CD4-positive, alpha-beta T cell treated with Interleukin-17A for 1 hour (primary cell): Measurements from ENCODE around the gene TACC2.
"Not testable (repeated sequence)": the region's sequence is repeated elsewhere in the genome, so short reads cannot be mapped to it uniquely, and the experiment has no call there.

Experiments
- DNase-seq: peaks from one replicate; pipeline ENCODE4 v3.0.0-alpha.2; 2020

TACC2 gene

GRCh38 chr10:122096181-122096580 is 107.2 kb downstream of the TACC2 start:
- not testable (repeated sequence) for DNase-seq

- no peak for DNase-seq
Observed at GRCh38 chr10:122096705-122097104, 107.7 kb downstream of the TACC2 start.

DNA sequence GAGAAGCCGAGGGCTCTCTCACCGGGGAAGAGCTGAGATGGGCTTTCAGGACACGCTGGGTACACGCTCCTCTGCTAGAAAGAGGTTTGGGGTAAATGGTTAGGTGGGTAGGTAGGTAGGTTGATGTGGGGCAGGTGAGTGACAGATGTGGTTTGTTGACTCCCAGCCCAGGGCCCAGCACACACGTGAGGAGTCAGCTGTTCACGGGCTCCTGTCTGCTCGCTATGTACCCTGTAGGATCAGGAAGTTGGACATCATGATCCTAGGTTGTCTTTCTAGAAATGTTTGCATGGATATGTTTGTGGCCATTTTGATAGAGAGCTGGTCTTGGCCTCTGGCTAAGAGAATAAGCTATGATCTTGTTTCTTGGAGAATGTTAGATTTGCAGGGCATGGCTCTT is 109.0 kb downstream of the TACC2 start:
- no peak for DNase-seq

DNA sequence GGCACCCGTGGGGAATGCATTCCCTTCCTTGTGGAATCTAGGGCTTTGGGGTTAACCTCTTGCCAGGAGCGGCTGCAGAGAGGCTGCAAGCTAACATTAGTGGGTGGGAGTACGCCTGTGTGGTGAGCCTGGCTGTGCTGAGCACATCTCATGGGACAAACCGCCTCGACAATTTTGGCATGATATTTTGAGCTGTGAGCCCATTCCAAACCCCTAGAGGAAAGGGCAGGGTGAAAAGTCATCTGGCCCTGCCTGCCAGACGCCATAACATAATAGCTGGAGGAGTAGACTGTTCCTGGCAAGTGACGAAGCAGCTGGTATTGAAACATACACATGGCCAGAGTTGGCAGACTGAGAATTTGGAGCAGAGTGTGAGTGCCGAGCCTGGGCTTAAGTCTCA is 110.0 kb downstream of the TACC2 start:
- no peak for DNase-seq

- DNase-seq, result no peak
Observed at GRCh38 chr10:122099562-122099961, 110.6 kb downstream of the TACC2 start.

- no peak for DNase-seq
Observed at GRCh38 chr10:122102146-122102868, 113.3 kb downstream of the TACC2 start.

DNA sequence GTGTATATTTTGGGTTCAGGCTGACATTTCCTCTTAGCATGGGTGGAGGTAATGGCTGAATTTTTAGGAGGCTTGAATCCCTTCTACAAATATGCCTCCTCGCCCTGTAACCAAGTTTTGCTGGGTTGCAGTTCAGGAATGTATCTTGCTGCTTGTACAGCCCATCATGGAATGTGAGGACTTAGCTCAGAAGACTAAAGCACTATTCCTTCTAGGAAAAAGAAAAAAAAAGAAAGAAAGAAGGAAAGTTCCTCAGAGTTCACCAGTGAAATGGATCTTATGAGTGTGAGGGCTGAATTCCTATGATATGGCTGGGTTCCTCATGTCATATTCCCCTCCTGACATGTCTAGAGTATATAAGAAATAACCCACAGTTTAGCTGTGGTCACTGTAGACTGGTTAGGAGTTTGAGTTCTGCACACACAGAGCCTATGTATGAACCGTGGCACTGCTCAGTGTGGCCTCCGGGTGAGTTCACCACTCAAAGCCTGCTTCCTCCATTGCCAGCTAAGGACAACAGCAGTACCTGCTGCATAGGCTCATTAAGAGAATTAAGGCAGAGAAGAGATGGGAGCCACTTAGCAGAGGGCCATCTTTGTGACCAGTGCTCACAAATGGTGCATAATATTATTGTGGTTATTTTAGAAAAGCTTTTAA is 114.0 kb downstream of the TACC2 start:
- no peak for DNase-seq

GRCh38 chr10:122103592-122103991 is 114.6 kb downstream of the TACC2 start:
- no peak for DNase-seq

DNA sequence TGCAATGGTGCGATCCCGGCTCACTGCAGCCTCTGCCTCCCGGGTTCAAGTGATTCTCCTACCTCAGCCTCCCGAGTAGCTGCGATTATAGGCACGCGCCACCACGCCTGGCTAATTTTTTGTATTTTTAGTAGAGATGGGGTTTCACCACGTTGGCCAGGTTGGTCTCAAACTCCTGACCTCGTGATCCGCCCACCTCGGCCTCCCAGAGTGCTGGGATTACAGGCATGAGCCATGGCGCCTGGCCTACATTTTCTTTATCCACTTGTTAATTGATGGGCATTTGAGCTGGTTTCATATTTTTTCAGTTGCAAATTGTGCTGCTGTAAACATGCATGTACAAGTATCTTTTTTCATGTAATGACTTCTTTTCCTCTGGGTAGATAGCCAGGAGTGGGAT is 119.8 kb downstream of the TACC2 start:
- DNase-seq, result not testable (repeated sequence)

- no peak for DNase-seq
Observed at GRCh38 chr10:122112021-122112616, 123.2 kb downstream of the TACC2 start.

DNA sequence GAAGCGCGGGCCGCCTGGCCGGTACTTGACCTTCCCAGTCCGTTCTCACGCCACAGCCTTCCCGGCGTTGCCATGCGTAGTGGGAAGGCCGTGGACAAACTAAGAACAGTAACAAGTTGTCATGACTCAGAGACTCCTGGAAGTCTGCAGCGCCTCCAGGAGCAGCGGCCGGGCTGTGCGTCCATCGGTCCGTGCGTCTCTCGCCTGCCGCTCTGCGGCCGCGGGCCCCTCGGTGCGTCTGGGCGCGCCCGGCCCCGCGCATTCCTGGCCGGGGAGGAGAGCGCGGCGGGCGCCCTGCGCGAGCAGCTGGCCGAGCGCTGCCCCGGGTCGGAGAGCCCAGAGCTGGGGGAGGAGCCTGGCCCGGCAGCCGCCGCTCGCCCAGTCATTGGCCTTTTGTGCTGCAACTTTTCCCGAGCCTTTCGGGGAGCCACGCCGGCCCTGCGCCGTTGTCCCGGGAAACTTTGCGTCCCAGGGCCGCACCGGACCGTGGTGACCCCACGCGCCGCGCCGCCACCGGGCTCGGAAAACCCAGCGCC is 123.7 kb downstream of the TACC2 start:
- DNase-seq, result no peak

DNA sequence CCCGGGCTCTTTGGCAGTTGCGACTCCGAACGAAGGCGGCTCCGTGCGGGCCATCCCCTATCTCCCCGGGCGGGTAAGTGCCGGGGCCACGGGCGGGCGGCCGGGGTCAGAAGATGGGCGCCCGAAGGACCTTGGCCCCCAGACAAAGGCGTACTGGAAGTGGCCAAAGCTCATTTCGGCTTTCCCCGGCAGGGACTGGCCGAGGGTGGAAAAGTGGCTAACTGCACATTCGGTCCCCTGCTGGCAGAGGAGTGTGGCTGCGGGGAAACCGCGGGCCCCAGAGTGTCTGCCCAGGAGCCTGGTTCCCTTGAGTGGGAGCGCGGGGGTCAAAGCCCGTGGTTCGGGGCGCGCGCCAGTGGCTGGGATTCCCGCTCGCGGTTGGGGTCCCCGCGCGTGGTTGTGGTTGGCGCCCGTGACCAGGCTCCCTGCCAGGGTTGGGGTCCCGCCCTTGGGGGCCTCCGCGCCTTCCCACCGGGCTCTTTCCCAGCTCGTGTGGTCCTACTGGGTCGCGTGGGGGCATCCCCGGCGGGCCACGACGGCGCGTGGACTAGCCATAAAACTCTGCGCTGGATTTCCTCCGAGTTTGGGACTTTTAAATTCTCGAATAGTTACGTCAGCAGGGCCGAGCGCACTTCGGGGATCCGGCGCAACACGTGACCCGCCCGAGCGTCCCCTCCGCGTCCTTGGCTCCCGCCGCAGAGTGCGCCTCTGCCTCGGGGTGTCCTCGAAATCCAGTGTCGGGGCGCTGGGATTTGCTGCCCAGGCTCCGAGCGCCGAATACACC is 124.4 kb downstream of the TACC2 start:
- DNase-seq, result no peak

DNA sequence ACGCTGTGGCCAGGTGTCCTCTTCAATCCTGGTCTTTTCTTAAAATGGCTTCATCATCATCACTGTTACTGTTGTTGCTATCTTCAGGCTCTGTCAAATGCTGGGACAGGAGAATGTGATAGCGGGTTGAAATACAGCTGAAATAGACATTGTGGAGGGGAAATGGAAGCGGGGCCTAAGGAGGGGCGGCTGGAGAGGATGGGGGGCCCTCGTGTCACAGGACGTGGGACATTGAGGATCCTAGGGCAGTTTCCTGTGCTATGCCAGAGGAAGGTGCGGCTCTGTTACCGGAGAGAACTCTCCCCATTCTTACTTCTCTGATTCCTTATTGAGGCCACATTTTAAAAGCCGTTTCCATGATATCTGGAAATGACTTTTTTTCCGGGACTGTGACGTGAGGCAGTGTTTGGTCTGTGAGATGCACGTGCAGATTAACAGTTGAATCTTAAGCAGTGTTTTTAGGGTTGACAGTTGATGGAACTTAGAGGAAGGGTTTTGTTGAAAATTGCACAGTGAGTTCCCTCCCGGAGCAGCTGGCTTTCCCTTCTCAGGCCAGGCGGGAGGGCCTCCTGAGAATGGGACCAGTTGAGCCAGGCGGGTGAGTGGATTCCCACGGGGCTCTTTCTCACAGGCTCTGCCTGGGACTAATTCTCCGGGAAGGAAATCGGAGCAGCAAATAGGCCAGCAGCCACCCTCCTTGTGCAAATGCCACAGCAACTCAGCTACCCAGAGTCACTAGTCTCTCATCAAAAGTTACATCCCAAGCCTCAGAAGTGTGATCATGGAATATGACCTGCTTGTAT is 125.2 kb downstream of the TACC2 start:
- DNase-seq, result no peak

- DNase-seq, result no peak
Observed at GRCh38 chr10:122115874-122116273, 126.9 kb downstream of the TACC2 start.

DNA sequence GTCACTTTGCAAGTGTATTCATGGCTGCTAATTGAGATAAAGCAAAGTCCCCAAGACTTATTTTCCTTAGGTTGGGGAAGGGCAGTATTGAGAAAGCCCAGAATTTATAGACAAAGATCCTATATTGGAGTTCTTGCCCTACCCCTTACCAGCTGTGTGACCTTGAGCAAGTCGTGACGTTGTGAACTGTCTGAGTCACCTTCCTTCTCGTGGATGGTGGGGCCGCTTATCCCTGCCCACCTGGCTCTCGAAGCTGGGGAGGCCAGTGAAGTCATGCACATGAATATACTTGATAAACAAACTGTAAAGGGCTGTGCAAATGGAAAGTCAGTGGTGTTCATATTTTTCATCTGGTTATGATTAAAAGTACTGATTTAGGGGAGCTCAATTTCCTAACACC is 127.4 kb downstream of the TACC2 start:
- DNase-seq, result no peak

- no peak for DNase-seq
Observed at GRCh38 chr10:122117475-122117874, 128.5 kb downstream of the TACC2 start.

GRCh38 chr10:122120008-122120744 is 131.2 kb downstream of the TACC2 start:
- DNase-seq, result no peak

DNA sequence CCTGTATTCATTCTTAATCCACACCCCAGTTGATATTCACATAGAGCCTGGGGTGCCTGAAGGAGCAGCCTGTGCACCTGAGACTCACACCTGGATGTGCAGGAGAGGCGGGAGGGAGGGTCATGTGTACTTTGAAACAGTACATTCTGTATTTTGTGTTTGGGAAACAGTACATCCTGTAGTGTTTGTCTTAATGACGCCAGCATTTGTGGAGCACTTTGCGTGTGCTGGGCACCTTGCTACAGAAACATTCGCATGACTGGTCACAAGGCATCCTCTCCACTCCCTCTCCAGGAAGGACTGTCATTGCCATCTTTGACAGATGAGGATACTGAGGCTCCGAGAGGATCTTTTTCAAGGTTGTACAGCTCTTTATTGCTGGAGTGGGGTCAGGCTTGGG is 132.1 kb downstream of the TACC2 start:
- no peak for DNase-seq

DNA sequence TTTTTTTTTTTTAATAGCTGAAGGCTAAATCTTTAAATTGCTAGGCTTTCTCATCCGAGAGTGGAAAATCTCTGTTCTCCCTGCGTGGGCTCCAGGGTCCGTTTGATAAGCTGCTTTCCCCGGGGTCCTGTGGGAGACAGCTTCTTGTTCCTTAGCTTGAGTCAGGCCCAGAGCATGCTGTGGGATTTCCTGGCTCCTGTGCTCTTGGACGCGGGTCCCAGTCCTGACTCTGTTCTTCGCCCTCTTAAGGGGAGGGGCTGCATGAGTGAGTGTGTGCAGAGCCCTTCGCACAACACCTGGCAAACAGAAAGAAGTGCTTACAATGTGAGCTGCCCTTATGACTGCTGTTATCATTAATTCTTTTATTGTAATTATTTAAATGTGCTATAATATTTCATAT is 133.5 kb downstream of the TACC2 start:
- DNase-seq, result no peak

DNA sequence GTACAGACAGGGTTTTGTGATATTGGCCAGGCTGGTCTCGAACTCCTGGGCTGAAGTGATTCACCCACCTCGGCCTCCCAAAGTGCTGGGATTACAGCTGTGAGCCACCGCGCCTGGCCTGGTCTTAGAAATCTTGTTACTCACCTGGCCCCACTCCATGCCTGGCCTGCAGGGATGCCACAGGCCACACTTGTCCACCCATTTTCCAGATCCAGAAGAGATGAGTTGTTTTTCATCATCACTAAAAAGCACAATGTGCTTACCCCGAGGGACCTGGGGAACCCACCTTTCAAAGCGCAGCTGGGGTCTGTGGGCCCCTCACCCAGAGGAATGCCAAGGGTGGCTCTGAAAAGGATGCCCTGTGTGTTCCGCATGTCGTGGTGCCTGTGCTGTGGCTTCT is 134.2 kb downstream of the TACC2 start:
- no peak for DNase-seq

DNA sequence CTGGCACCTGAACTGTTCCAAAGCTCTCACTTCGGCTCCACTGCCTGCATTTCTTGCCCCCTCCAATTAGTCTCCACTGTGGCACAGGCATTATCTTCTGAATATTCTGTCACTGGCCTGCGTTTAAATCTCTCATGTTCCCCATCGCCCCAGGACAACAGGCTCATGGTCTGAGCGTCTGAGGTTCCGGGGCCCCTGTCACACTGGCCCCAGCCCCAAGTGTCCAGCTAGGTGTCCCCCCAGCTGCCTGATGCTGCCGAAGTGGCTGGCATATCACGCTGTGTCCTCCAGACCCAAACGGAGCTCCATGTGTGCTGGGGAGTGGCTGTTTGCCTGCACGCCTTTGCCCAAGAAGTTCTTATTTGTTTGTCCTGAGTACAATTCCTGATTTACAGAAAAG is 135.4 kb downstream of the TACC2 start:
- DNase-seq, result no peak

- DNase-seq, result no peak
Observed at GRCh38 chr10:122124808-122125207, 135.8 kb downstream of the TACC2 start.
